ENCODE data around the gene ADAM17. TPM values are rescaled to one million over a fixed set of nuclear protein-coding genes. Genes with fewer than 3 reads are reported as not detected.
A peak's percentile ranks its signal among the peaks of the same experiment; 100 is the strongest.
"Not testable (repeated sequence)": the region's sequence is repeated elsewhere in the genome, so short reads cannot be mapped to it uniquely, and the experiment has no call there.

Gene ADAM17
- total RNA-seq, 1 experiment from 2014 or later, result 21.2 TPM

DNA sequence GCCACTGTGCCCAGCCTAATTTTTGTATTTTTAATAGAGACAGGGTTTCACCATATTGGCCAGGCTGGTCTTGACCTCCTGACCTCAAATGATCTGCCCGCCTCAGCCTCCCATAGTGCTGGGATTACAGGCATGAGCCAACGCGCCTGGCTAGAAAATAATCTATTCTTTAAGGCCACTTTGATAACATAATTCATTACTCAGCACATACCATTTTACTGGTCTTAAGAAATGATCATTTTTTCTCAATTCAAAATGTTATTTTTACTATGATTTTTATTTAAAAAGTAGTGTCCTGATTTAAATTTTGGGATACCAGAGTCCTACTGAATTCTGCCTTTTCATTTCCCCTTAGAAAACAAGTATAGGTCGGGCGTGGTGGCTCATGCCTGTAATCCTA, 27.0 kb upstream of the ADAM17 start:
- H3K27me3 ChIP-seq (ENCODE audit: control insufficient read depth, insufficient read depth, low read length), result no peaks in the 10 kb centered on the region
- no peak overlapping the region for H3K4me3 ChIP-seq (ENCODE audit: insufficient read depth, low read depth, low read length)
- no peak for DNase-seq
- peaks cover 10% of the 10 kb centered on the region for H3K36me3 ChIP-seq (replicated peaks; ENCODE audit: control insufficient read depth, insufficient read depth, low read length)

DNA sequence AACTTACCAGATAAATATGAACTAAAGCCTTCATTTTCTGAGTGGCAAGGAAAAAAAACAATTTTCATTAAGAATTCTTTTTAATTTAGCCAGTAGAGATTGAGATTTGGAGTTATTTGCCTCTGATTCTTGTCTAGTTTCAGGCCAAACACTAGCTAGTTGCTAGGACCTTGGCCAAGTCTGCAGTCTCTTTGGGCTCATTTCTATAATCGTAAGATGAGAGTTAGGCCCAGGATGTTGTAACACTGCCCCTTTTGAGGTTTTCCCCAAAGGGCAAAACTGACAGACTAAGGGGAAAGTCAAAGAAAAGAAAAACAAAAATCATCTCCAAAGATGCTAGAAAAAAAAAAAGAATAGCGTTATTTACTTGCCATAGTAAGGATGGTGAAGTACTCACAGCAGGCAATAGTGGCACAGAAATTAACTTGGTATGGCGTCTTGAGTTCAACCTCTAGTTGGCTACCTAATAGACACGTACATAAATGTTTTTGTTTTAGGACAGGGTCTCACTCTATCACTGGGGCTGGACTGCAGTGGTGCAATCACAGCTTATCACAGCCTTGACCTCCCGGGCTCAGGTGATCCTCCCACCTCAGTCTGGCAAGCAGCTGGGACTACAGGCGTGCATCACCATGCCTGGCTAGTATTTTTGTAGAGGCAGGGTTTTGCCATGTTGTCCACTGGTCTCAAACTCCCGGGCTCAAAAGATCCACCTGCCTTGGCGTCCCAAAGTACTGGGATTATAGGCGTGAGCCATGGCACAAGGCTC, 23.0 kb upstream of the ADAM17 start:
- Histone ChIP-seq H3K4me3 (ENCODE audit: insufficient read depth, low read depth, low read length) (no peak overlapping the region), H3K36me3 (replicated peaks; ENCODE audit: control insufficient read depth, insufficient read depth, low read length) (peaks cover 1% of the 10 kb centered on the region; the same call in 1 of the 2 replicates), H3K27me3 (ENCODE audit: control insufficient read depth, insufficient read depth, low read length) (no peaks in the 10 kb centered on the region)
- no peak for DNase-seq

DNA sequence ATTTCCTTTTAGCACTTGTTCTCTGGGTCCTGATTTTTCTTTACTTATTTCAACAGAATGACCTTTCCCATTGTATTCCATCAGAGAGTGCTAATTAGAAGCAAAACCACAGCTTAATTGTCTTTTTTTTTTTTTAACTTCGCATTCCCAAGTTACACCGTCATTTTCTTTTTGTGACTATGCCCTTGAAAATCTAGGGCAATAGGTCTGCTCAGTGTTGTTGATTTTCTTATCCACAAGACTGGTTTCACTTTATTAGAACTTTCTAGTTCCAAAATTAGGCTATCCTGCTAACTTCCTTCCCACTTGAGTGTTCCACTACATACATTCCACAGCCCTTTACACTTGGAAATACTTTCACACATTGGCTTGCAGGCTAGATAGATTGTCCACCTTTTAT, 18.7 kb upstream of the ADAM17 start:
- no peak for DNase-seq
- Histone ChIP-seq H3K4me3 (ENCODE audit: insufficient read depth, low read depth, low read length) (no peak overlapping the region), H3K27me3 (ENCODE audit: control insufficient read depth, insufficient read depth, low read length) (no peaks in the 10 kb centered on the region)

DNA sequence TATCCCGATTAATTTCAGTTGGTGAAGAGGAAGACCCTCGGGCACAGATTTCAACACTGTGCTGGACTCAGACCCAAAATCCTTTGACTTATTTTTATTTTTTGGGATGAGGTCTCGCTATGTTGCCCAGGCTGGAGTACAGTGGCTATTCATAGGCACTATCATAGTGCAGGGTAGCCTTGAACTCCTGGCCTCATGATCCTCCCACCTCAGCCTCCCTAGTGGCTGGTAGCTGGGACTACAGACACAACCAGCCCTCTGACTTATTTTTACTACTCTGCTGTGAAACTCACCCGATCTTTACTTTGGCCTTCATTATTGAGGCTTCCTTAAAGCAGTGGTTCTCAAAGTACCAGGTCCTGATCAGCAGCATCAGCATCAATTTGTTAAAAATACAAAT, 18.2 kb upstream of the ADAM17 start:
- Histone ChIP-seq H3K4me3 (ENCODE audit: insufficient read depth, low read depth, low read length) (no peak overlapping the region), H3K36me3 (replicated peaks; ENCODE audit: control insufficient read depth, insufficient read depth, low read length) (no peaks in the 10 kb centered on the region), H3K27me3 (ENCODE audit: control insufficient read depth, insufficient read depth, low read length) (no peaks in the 10 kb centered on the region)
- no peak for DNase-seq

More for the DNA sequence above, 18.7 kb upstream of the ADAM17 start:
- H3K36me3 ChIP-seq (replicated peaks; ENCODE audit: control insufficient read depth, insufficient read depth, low read length), result no peaks in the 10 kb centered on the region

DNA sequence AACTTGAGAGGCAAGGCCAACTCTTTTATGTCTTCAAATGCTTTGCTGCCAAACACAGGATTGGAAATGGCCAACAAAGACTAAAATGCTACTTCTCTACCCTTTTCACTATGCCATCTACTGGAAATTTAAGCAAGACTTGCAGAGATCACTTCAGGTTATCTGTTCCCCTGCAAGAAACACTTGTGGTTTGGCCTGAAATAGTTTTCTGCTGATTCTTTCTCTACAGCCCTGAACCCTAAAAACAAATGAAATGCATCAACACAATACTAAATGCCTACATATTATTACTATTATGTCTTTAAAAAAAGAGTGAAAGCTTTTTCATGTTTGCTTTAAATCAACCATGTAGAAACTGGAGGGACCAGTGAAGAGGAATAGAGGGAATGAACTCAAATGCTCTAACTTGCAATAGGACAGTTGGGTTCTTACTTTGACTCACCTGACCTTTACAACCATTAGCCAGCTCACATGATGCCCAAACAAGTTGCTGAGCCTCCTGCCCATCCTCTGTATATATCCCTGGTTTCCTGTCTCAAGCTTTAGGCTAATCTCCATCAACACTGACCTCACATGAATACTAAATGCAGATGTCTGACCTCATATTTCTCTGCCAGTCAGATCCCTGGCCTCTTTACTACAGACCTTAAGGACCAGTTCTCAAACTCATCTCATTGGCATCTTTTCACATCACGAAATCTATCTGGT, 17.5 kb upstream of the ADAM17 start:
- Histone ChIP-seq H3K27me3 (ENCODE audit: control insufficient read depth, insufficient read depth, low read length) (no peaks in the 10 kb centered on the region), H3K36me3 (replicated peaks; ENCODE audit: control insufficient read depth, insufficient read depth, low read length) (no peaks in the 10 kb centered on the region), H3K4me3 (ENCODE audit: insufficient read depth, low read depth, low read length) (no peak overlapping the region)
- DNase-seq, result no peak

DNA sequence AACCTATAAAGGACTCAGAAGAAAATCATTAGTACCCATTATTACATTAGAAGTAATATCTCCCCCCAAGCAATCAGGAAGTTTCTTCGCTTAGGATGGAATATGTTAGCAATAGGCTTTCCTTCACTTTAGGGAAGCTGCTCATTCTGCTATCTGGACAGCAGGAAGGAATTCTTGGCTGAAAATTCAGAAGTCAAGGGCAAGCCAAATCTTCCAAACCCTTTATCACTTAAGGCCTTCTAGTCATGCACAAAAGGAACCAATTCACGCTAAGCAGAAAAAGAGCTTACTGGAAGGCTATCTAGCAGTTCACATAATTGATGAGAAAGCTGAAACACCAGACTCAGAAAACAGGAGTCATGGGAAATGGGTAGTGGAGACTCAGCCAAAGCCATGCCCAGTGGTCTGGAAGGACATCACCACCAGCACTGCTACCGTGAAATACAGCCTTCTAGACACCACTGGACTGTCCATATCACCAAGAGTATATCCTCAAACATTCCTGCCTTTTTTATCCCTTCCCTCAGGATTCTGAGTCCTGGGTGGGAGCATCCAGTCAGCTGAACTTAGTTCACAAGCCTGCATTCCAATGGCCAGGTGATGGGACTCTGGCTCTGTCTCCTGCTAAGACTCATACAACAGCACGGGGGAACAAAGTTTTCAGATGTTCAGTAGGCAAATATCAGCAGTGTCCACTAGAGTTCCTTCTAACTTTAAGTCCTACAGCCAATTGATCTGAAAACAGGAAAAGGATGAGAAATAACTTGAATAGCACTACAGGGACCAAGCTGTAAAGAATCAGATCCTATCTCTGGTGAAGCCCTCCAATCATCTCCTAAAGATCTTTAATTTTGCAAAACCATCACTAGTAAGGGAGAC, 14.8 kb upstream of the ADAM17 start:
- no peaks in the 10 kb centered on the region for H3K36me3 ChIP-seq (replicated peaks; ENCODE audit: control insufficient read depth, insufficient read depth, low read length)
- no peaks in the 10 kb centered on the region for H3K27me3 ChIP-seq (ENCODE audit: control insufficient read depth, insufficient read depth, low read length)
- H3K4me3 ChIP-seq (ENCODE audit: insufficient read depth, low read depth, low read length), result no peak overlapping the region
- DNase-seq, result no peak

GRCh38 chr2:9565436-9566153, 10.0 kb upstream of the ADAM17 start:
- Histone ChIP-seq H3K36me3 (replicated peaks; ENCODE audit: control insufficient read depth, insufficient read depth, low read length) (no peaks in the 10 kb centered on the region), H3K4me3 (ENCODE audit: insufficient read depth, low read depth, low read length) (no peak overlapping the region), H3K27me3 (ENCODE audit: control insufficient read depth, insufficient read depth, low read length) (no peaks in the 10 kb centered on the region)
- no peak for DNase-seq

DNA sequence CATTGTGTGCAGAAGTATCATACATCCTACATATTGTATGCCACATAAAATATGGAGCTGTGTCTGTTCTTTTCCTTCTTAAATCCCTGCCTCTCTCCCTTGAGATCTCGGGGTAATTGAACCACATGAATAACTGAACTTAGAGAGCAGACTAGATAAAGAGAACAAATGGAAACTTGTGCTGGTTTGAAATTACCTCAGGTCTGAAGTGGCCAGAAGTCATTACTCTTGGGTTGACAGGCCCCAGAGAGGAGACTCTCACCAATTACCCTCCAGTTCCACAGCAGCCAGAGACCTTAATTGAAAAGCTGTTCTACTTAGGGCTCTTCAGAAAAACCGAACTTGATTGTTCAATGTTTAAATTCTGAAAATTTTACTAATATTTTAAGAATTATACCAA, 5.0 kb upstream of the ADAM17 start:
- no peaks in the 10 kb centered on the region for H3K27me3 ChIP-seq (ENCODE audit: control insufficient read depth, insufficient read depth, low read length)
- no peaks in the 10 kb centered on the region for H3K36me3 ChIP-seq (replicated peaks; ENCODE audit: control insufficient read depth, insufficient read depth, low read length)
- DNase-seq, result no peak
- H3K4me3 ChIP-seq (ENCODE audit: insufficient read depth, low read depth, low read length), result no peak overlapping the region

DNA sequence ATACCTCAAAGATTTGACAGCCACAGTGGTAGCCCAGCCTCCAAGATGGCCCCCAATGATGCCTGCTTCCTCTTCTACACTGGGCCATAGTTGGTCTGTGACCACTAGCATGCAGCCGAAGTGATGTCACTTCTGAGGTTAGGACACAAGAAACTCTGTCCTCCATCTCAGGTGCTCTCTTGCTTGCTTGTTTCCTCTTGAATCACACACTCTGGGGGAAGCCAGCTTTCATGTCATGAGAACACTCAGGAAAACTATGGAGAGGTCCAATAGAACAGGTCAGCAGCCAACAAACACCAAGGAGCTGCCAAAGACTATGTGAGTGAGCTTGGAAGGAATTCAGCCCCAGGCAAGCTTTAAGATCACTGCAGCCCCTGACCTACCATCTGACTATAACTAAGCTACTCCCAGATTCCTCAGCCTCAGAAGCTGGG, 3.3 kb upstream of the ADAM17 start:
- no peak overlapping the region for H3K4me3 ChIP-seq (ENCODE audit: insufficient read depth, low read depth, low read length)
- DNase-seq, result no peak
- no peaks in the 10 kb centered on the region; the same call in 1 of the 2 replicates for H3K36me3 ChIP-seq (replicated peaks; ENCODE audit: control insufficient read depth, insufficient read depth, low read length)
- H3K27me3 ChIP-seq (ENCODE audit: control insufficient read depth, insufficient read depth, low read length), result no peaks in the 10 kb centered on the region

GRCh38 chr2:9556121-9556743, 602 bp upstream of the ADAM17 start:
- H3K4me3 ChIP-seq (ENCODE audit: insufficient read depth, low read depth, low read length), result peak overlapping the region; percentile 66
- no peak for DNase-seq
- H3K36me3 ChIP-seq (replicated peaks; ENCODE audit: control insufficient read depth, insufficient read depth, low read length), result no peaks in the 10 kb centered on the region; the same call in 1 of the 2 replicates
- no peaks in the 10 kb centered on the region for H3K27me3 ChIP-seq (ENCODE audit: control insufficient read depth, insufficient read depth, low read length)

- H3K4me3 ChIP-seq (ENCODE audit: insufficient read depth, low read depth, low read length), result peak overlapping the region; percentile 66
- no peak for DNase-seq
These were observed 721 bp downstream of the ADAM17 start for GRCh38 chr2:9554921-9555296.

DNA sequence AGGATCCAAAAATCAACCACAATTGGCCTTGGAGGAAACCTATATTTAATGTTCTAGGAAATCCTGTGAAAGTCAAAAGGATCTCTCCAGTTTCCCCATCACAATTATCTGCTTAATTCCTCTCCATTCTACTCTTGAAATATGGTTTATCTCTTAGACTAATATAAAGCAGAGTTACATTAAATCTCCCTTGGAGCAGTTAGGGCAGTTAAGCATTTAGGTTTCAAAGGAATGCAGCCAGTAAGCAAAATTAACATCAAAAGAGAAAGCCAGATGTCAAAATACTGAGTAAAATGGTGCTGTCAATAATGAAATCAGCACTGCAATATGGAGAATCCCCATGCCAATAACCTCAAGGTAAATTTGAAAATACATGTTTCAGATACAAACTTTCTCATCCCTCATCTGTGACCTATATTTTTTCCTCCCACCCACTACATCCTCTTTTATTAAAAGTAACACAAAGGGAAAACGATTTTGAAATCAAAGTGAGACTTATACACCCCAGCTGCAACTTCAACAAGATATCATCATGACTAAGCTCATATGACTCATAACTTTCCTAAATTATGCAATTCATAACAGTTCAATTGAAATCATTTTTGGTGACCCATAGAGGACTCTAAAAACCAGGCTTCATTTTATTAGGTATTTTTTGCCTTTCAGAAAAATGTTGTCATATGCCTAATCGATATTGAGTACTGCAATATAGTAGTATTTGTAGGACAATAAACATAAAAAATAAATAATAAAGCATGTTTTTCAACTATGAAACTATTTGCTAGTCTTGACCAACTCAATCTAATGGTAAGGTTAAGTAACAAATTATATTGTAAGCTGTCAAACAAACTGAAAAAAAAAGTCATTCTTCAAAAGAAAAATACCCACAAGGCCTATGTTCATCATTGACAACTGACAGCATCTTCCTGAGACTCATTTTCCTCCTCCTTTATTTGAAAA, 3.1 kb downstream of the ADAM17 start:
- no peak for DNase-seq
- Histone ChIP-seq H3K27me3 (ENCODE audit: control insufficient read depth, insufficient read depth, low read length) (no peaks in the 10 kb centered on the region), H3K4me3 (ENCODE audit: insufficient read depth, low read depth, low read length) (no peak overlapping the region), H3K36me3 (replicated peaks; ENCODE audit: control insufficient read depth, insufficient read depth, low read length) (no peaks in the 10 kb centered on the region; the same call in 1 of the 2 replicates)

More at GRCh38 chr2:9554921-9555296, 721 bp downstream of the ADAM17 start:
- H3K27me3 ChIP-seq (ENCODE audit: control insufficient read depth, insufficient read depth, low read length), result no peaks in the 10 kb centered on the region
- H3K36me3 ChIP-seq (replicated peaks; ENCODE audit: control insufficient read depth, insufficient read depth, low read length), result no peaks in the 10 kb centered on the region; the same call in 1 of the 2 replicates

DNA sequence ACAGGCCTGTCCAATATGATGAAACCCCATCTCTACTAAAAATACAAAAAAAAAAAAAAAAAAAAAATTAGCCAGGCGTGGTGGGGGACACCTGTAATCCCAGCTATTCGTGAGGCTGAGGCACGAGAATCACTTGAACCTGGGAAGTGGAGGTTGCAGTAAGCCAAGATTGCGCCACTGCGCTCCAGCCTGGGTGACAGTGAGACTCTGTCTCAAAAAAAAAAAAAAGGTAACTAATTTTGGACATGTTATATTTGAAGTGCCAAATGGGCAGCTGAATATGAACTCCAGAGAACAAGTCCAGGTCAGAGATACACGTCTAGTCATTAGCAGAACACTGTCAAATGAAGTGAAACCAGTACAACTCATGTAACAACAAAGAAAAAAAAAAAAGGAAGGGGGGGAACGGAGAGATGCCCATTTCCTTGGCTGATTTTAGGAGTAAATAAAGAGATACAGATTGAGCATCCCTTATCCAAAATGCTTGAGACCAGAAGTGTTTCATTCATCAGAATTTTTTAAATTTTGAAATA, 4.7 kb downstream of the ADAM17 start:
- DNase-seq; H3K4me3 ChIP-seq (ENCODE audit: insufficient read depth, low read depth, low read length): not testable (repeated sequence)

More for the DNA sequence above, 4.7 kb downstream of the ADAM17 start:
- not testable (repeated sequence) for H3K36me3 ChIP-seq (replicated peaks; ENCODE audit: control insufficient read depth, insufficient read depth, low read length); H3K27me3 ChIP-seq (ENCODE audit: control insufficient read depth, insufficient read depth, low read length)
